ENCODE measurements around the gene CCSAP.

GRCh38 chr1:229279242-229279641 is 63.6 kb downstream of the CCSAP start:
- TF ChIP-seq POLR2AphosphoS5 (IDR thresholded peaks at IDR 0.05; ENCODE audit: low read depth, low read length), result no peak
- no peak for TF ChIP-seq POLR2A (IDR thresholded peaks at IDR 0.05; ENCODE audit: low read depth, low read length)
- no peak for TF ChIP-seq TAF1 (IDR thresholded peaks at IDR 0.05; ENCODE audit: borderline replicate concordance, low read depth, low read length)
